GM10847 (cell line): Measurements from ENCODE around the gene HLF.

Experiments
- POLR2A ChIP-seq: IDR thresholded peaks from 2 replicates; pipeline ENCODE4 v1.6.1; 2011; ENCODE audit not compliant: insufficient read length; ENCODE audit errors: extremely low read depth

Gene HLF

DNA sequence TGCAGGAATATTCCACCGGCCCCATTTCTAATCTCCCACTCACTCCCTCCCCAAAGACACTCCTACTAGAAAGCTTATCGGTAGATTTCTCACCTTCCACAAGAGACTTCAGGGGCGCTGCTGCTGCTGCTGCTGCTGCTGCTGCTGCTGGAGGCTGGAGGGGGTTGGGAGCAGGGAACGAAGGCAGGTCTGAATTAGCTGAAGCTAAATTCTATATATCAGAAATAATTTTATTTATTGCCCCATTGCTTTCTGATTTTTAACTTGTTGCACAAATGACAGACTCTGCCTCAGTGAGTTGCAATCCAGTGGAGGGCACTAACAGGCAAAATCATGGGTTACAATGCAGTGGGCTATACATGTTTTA, 25.8 kb upstream of the HLF start:
- no peak for TF ChIP-seq POLR2A

DNA sequence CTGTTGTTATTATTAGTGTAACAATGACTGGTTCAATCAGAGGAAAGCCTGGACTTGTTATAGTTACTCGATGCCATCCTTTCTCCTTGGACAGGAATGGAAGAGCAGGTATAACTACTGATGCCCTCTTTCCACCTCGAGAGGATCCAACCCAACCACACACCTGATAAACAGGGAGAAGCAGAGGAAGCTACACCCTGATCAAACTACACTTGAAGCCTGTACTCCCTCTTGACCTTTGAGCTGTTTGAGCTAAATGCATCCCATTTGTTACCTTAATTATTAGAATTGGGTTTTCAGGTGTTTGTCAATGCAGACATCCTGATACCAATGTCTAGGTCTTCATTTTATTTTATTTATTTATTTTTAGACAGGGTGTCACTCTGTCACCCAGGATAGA, 23.7 kb upstream of the HLF start:
- TF ChIP-seq POLR2A: no peak

DNA sequence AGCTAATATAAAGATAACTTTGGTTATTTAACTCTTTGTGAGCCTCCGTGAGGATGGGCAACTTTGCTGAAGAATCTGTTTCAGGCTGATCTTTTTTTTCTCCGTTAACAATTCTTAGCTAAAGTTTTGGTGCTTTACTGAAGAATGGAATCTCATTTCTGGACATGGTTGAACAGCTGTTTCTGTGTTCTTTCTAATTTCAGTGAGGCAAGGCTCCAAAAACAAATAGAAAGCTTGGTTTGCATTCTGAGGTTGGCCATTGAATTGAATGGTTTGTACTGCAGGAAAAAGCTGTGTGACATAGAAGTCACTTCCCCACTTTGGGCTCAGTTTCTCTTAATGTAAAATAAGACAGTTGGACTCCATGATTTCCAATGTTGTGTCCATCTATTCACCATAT, 22.3 kb upstream of the HLF start:
- TF ChIP-seq POLR2A: no peak

DNA sequence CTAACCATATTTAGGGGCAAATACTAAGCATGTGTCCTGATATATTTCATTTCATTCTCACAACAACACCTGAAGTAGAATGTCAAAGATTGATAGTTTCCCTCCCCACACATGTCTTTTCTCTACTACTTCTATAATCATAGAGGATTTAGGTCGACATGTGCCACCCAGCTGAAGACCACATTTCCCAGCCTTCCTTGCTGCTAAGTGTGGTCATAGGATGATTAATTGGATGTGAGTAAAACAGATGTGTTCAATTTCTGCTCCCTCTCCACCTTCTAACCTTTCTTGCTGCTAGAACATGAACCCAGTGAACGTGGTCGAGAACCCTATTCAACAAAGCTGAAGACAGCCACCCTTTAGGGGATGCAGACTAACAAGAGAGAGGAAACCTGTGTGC, 18.8 kb upstream of the HLF start:
- TF ChIP-seq POLR2A: no peak

DNA sequence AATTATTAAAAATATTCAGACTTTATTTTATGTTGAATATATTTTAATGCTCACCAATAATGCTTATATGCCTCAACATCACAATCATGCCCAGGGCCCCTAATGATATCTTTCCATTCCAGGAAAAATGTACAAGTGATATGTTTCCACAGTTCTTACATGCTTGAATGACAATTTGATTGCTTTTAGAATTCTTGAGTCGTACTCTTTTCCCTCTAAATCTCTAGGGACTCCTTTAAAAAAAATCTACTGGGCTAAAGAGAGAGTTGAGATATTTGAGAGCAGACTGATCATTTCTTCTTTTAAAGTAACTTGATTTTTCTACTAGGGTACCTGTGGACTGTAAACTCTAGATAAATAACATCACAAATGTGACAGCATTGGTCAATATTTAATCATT, 18.2 kb upstream of the HLF start:
- no peak for TF ChIP-seq POLR2A

DNA sequence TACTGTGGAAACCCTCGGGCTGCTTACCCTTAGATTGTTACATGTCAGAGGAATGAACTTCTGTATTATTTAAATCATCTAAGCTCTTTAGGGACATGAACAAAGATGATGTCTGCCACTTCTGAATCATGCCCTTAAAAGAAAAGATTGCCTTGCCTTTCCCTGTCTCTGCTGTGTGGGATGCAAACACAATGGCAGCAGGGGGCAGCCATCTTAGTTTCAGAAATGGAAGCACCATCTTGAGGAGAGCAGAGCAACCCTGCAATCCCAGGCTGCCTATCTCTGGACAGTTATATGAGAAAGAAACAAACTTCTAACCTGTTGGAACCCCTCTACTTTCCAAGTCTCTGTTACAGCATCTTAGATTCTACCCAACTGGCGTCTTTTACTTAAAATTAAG, 16.7 kb upstream of the HLF start:
- TF ChIP-seq POLR2A: no peak

DNA sequence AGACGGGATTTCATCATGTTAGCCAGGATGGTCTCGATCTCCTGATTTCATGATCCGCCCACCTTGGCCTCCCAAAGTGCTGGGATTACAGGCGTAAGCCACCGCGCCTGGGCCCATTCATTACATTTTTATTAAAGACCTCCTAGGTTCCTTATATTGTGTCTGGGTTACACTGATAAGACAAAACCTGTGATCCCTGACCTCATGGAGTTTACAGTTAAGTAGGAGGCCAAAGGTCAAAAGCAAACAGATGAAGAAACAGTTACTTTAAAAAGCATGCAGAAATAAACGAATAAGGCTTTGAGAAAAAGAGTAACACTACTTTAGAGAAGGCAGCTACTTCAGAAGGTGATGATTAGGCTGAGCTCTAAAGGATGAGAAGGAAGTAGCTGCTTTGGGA, 14.9 kb upstream of the HLF start:
- TF ChIP-seq POLR2A: no peak

DNA sequence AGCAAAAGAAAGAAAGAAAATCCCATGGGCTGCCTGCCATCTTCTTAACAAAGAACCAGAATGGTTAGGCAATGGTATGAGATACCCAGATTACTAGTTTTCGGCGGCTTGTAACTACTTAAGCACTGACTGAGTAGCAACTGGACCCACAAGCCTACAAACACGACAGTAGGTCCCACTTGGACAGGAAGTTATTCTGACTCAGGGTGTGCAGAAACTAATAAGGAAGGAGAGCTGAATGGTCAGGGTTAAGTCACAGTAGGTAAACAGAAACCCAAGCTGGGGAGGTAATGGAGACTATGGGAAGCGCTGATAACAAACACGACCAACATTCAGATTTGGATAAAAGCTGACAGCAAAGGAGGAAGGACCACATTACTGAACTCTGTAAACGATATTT, 10.4 kb upstream of the HLF start:
- no peak for TF ChIP-seq POLR2A

DNA sequence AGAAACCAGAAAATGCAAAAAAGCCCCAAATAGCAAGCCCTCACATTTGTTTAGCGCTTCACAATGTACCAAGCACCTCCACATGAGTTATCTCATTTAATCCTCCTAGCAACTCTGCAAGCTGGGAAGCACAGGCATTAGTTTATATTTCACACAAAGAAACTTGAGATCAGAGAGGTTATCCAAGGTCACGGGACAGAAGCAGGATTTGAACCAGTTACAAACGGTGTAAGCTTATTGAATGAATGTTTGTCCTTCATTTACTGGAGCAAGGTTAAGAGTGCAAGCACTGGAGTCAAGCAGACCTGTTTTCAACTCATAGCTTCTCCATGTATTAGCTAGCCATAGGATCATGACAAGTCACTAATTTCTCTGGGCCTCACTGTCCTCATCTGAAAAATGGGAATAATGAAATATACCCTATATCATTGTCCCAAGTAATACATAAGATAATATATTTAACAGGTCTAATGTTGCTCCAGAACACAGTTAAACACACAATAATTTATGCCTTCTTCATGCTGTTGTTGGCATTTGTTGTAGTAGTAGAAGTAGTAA, 6.1 kb upstream of the HLF start:
- TF ChIP-seq POLR2A: no peak

DNA sequence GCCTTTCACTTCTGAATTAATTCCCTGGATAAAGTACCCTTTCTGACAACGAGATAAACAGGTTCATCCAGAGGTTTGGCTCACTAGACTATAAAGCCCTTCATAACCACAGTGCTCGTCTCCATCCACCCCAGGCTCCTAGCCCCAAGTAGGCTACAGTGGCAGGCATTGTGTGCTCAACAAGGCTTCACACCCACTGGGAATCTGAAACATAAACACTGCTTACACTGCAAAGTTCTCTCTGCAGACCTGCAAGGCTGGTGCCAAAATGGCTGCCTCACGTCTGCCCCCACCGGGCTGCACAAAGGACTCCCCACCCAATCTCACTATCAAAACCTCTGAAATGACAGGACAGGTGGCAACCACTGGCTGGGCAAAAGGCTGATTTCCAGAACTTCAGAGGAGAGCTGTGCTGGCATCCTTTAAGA, 5.1 kb upstream of the HLF start:
- TF ChIP-seq POLR2A: no peak

DNA sequence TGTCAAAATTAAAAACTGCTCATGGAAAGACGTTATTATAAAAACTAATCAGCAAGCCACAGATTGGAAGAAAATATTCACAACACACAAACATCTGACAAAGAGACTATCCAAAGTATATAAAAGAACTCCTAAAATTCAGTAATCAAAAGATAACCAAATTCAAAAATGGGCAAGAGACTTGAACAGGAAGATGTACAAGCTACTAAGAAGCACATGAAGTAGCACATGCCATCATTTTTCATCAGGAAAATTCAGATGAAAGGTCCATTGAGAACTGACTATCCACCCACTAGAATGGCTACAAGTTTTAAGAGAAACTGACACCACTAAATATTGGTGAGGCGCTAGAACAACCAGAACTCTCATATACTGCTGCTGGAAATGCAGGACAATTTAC, 3.4 kb upstream of the HLF start:
- no peak for TF ChIP-seq POLR2A

DNA sequence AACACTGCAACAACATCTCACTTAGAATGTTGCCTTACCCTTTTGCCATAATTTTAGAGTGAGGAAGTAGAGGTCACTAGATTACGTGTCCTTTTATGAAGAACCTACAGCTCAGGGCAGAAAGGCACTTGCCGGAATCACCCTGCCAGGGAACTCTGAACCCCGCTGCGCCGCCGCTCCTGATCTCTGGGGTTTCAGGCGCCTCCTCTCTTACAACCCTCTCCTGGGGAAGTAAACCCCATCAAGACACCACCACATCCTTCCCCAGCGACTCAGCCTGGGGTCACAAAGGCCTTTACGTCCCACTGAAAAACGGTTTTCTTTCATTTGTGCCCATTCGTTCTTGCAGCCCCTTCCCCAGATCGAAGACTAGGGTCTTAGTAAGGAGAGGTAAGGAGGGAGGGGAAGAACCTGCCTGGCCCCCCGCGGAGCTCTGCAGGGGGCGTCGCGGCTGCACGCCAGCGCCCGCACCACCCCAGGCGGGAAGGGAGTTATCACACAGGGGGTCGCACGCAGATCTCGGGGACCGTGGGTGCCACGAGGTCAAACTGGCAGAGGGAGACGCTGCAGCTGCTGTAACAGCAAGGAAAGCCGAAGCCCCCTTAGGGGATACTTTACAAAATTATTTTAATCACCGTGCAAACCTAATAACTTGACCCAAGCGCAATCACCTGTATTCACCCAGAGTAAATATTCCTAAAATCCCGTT, 1.0 kb upstream of the HLF start:
- TF ChIP-seq POLR2A: no peak

DNA sequence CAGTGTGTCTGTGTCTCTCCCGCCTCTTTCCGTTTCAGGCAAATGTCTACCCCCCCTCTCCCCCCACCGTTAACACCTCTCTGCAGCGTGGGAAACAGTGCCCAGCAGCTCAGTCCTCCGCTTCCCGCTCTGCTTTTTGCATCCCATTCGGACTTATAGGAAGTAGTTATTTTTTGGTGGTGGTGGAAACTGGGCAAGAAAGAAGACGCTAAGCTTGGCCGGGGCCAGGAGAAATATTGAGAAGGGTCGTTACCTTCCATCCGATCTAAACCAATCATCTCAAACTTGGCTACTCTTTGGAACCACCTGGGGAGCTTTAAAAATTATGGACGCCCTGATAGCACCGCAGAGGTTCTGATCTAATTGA, 499 bp upstream of the HLF start:
- TF ChIP-seq POLR2A: no peak

DNA sequence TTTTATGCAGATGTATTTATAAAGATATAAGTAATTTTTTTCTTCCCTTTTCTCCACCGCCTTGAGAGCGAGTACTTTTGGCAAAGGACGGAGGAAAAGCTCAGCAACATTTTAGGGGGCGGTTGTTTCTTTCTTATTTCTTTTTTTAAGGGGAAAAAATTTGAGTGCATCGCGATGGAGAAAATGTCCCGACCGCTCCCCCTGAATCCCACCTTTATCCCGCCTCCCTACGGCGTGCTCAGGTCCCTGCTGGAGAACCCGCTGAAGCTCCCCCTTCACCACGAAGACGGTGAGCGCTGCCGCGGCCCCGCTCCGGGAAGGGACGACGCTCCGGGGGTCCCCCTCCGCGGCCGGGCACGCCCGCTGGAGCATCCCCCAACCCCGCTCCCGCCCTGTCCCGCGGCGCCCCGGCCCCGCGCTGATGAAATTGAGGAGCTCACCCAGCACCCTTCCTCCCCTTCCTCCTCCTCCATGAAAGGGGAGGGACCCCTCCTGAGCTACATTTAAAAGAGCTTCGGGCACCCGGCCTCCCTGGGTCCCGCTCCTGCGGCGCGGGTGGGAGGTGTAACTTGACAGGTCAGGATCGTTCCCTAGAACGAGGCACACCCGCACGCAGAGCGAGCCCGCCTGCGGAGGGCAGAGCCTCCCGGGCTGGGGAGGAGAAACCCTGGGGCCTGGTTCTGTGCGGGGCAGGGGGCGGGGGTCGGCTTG, 706 bp downstream of the HLF start:
- TF ChIP-seq POLR2A: no peak

DNA sequence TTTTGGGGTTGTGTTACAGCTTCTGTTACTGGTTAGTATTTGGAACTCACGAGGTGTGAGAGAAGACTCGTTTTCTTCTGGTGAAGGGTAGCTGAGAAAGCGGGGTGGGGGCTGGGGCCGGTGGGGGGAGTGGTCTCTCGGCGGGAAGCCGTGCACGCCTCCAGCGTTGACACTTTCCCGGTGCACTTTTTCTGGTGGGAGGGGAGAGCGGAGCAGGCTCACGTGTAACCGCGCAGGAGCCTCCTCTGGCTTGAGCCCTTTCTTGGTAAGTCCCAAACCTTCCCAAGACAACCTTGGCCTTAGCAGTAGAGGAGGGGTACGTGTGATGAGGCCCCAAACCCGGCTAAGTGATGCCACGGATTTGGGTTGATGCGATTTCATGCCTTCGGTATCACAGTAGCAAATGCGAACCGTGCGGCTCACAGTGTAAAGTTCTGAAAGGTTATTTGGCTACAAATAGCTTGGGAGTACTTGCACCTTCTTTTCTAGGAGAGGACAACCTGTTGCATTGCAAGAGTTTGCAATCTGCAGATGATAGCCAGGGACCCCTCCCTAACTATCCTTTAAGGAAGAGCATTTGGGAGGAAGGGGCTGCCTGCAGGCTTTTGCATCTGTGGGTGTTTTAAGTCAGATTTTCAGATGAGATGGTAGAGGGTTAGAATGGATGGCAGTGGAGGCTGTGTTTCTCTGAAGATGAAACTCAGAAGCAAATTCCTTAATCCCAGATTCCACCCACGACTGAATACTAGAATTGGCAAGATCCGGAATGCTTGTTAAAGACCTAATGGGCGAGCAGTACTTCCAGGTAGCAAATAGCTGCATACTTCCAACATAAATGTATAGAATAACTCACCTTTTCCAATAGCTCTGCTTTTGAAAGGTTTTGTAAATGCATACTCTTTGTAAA, 1.5 kb downstream of the HLF start:
- TF ChIP-seq POLR2A: no peak
